GM10266 (cell line): ENCODE results near the gene LPCAT3.
A peak's percentile ranks its signal among the peaks of the same experiment; 100 is the strongest.

Experiments
- DNase-seq: peaks from one replicate; pipeline ENCODE4 v3.0.0; 2012; ENCODE audit errors: extremely low spot score
- CTCF ChIP-seq: IDR thresholded peaks from 2 replicates; pipeline ENCODE4 v1.5.1; 2012; ENCODE audit warnings: mild to moderate bottlenecking, low read depth; ENCODE audit not compliant: control insufficient read depth, insufficient read depth; ENCODE audit errors: missing control alignments

LPCAT3 gene

DNA sequence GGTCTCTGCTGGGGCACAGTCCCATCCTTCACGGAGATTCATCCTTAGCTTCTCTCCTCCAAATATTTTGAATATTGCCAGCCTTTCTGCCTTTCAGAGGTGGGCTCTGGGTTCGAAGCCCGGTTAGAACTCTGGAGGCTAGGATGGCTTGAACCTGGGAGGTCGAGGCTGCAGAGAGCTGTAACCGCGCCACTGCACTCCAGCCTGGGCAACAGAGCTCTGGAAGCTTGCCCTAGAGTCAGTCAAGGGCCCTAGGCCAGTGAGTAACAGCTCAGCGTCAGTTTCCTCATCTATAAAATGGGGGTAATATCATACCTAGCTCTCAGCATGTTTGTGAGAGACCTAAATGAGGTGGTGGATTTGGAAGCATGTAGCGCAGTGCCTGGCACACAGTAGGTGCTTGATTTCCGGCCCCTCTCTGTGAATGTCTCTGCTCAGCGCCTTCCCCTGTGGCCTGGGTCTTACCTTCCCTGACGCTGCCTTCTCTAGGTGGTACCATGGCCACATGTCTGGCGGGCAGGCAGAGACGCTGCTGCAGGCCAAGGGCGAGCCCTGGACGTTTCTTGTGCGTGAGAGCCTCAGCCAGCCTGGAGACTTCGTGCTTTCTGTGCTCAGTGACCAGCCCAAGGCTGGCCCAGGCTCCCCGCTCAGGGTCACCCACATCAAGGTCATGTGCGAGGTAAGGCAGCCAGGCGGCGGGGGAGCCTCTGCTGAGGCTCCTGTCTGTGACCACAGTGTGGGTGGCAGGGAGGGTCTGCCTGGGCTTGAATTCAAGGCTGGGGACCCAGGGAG lies 63.8 kb downstream of the LPCAT3 start:
- no peak for DNase-seq
- TF ChIP-seq CTCF, result no peak

- no peak for TF ChIP-seq CTCF
- DNase-seq, result peak; percentile 82
These were observed 64.6 kb downstream of the LPCAT3 start for GRCh38 chr12:6953442-6954315.

DNA sequence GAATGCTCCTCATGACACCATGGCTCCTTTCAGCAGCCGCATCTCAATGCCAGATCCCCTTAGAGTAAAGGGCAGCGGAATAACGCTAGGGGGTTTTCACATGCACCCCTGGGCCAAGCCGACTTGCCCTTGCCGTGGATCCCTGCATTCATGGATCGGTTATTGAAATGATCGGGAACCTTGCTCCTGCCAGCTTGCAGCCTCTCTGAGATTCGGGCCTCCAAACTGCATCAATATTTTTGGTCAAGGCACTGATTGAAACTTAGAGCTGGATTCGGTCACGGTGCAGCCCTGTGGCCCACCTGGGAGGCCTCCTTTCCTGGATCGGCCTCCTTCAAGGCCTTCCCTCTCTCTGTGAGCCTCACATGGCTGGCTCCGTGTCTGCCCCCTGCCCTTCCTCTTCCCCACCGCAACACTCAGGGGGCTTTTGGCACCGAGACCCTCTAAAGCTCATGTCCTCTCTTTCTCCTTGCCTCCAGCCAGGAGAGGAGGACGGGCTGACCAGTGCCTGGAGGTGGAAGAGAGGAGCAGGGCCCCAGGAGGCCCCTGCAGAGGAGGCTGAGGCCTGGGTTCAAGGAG lies 65.3 kb downstream of the LPCAT3 start:
- no peak for DNase-seq
- no peak for TF ChIP-seq CTCF

- TF ChIP-seq CTCF, result no peak
- DNase-seq, result no peak
These were observed 66.0 kb downstream of the LPCAT3 start for GRCh38 chr12:6952121-6952862.

DNA sequence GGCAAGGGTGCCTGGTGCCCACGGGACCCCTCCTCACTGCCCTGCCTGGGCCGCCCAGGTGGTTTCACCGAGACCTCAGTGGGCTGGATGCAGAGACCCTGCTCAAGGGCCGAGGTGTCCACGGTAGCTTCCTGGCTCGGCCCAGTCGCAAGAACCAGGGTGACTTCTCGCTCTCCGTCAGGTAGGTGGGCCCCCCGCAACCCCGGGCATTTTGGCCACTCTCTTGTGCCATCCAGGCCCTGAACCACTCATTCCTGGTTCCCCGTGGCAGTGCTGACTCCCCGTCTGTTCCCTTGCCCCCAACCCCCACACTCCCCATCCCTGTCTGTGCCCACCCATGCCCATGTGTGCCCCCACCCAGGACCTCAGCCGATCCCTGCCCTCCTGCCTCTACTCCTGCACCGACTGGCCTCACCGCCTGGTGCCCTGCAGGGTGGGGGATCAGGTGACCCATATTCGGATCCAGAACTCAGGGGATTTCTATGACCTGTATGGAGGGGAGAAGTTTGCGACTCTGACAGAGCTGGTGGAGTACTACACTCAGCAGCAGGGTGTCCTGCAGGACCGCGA lies 66.6 kb downstream of the LPCAT3 start:
- no peak for TF ChIP-seq CTCF
- no peak for DNase-seq

GRCh38 chr12:6950811-6951540 lies 67.3 kb downstream of the LPCAT3 start, which contains the start of gene PTPN6:
TSS of gene PTPN6 (plus strand) at chr12:6951356. CDS start at chr12:6951513, 157 bp downstream.
- no peak for DNase-seq

More at GRCh38 chr12:6950811-6951540, 67.3 kb downstream of the LPCAT3 start, which contains the start of gene PTPN6:
- TF ChIP-seq CTCF, result no peak
